Neural progenitor cell (in vitro differentiated cells): ENCODE results near the gene PAM.

Source experiments
- CTCF ChIP-seq: fragments of 200-600 bp; sonication (generic); IDR thresholded peaks from 2 replicates; pipeline ENCODE4 v1.5.1; 2017; ENCODE audit warnings: antibody characterized with exemption, mild to moderate bottlenecking
- EZH2 ChIP-seq: fragments of 200-600 bp; sonication (generic); IDR thresholded peaks from 2 replicates; pipeline ENCODE4 v1.6.1; 2017; ENCODE audit warnings: antibody characterized with exemption, mild to moderate bottlenecking, moderate library complexity
- EZH2phosphoT487 ChIP-seq: fragments of 200-600 bp; sonication (generic); IDR thresholded peaks from 2 replicates; pipeline ENCODE4 v1.6.1; 2017; ENCODE audit warnings: antibody characterized with exemption

GRCh38 chr5:102733534-102733933, 21.6 kb upstream of the PAM start:
- TF ChIP-seq CTCF (no peak), EZH2phosphoT487 (no peak), EZH2 (no peak)
